HepG2 (cell line): Measurements from ENCODE around the gene KIAA0930. TPM values are rescaled to one million over a fixed set of nuclear protein-coding genes. Genes with fewer than 3 reads are reported as not detected.

Experiments used
- CEBPG ChIP-seq: IDR thresholded peaks from 2 replicates; pipeline ENCODE4 v1.6.1; 2016
- ETV5 ChIP-seq: IDR thresholded peaks from 2 replicates; pipeline ENCODE4 v1.6.1; 2018; ENCODE audit warnings: missing biosample characterization, missing genetic modification reagents, inconsistent platforms, borderline replicate concordance
- ETV6 ChIP-seq: sonication (generic); formaldehyde crosslinking; conservative IDR thresholded peaks from 2 replicates; pipeline ENCODE4 v1.4.0; 2020; ENCODE audit warnings: missing genetic modification reagents
- FIP1L1 ChIP-seq: fragments of 200-400 bp; formaldehyde crosslinking; IDR thresholded peaks from 2 replicates; pipeline ENCODE4 v1.6.1; 2018; ENCODE audit warnings: low read depth, mild to moderate bottlenecking, low read length, moderate library complexity, borderline replicate concordance; ENCODE audit not compliant: insufficient read depth
- FOSL2 ChIP-seq: sonication (generic); formaldehyde crosslinking; IDR thresholded peaks from 2 replicates; pipeline ENCODE4 v1.4.0; 2020; ENCODE audit warnings: missing genetic modification reagents
- HIC2 ChIP-seq: sonication (generic); formaldehyde crosslinking; IDR thresholded peaks from 2 replicates; pipeline ENCODE4 v1.9.0; 2022; ENCODE audit warnings: low read depth, missing genetic modification reagents
- HOXA3 ChIP-seq: sonication (generic); formaldehyde crosslinking; IDR thresholded peaks from 2 replicates; pipeline ENCODE4 v1.5.0; 2020; ENCODE audit warnings: missing genetic modification reagents
- HOXD1 ChIP-seq: sonication (generic); formaldehyde crosslinking; IDR thresholded peaks from 2 replicates; pipeline ENCODE4 v1.5.0; 2020; ENCODE audit warnings: missing genetic modification reagents
- IKZF4 ChIP-seq: sonication (generic); formaldehyde crosslinking; IDR thresholded peaks from 2 replicates; pipeline ENCODE4 v1.5.1; 2020; ENCODE audit warnings: borderline replicate concordance, mild to moderate bottlenecking, low read depth, missing genetic modification reagents; ENCODE audit errors: not compliant biosample characterization
- KDM6A ChIP-seq: IDR thresholded peaks from 2 replicates; pipeline ENCODE4 v1.6.1; 2016; ENCODE audit warnings: low read depth
- PPARG ChIP-seq: conservative IDR thresholded peaks from 2 replicates; pipeline ENCODE4 v1.6.1; 2016; ENCODE audit warnings: missing biosample characterization, missing genetic modification reagents
- RBAK ChIP-seq: sonication (generic); formaldehyde crosslinking; IDR thresholded peaks from 2 replicates; pipeline ENCODE4 v1.5.1; 2020; ENCODE audit warnings: mild to moderate bottlenecking, missing genetic modification reagents
- RBM22 ChIP-seq: fragments of 200-400 bp; formaldehyde crosslinking; optimal IDR thresholded peaks from 2 replicates; pipeline ENCODE3; 2017; ENCODE audit warnings: mild to moderate bottlenecking, low read length, moderate library complexity
- SOX13 ChIP-seq, 3 experiments: fragments of 450-650 bp in 1 of 3; sonication (generic) in 1 of 3; formaldehyde crosslinking in 1 of 3; IDR thresholded peaks in 2 of 3; conservative IDR thresholded peaks in 1 of 3; 2 replicates each; pipeline versions ENCODE4 v1.5.0 to v1.6.1; 2016 to 2020; ENCODE audit warnings: antibody characterized with exemption in 1 of 3, mild to moderate bottlenecking in 1 of 3, missing compliant biosample characterization in 1 of 3, missing genetic modification reagents in 1 of 3, moderate library complexity in 1 of 3
- SOX6 ChIP-seq, 2 experiments: fragments of 450-650 bp in 1 of 2; sonication (generic) in 1 of 2; formaldehyde crosslinking in 1 of 2; IDR thresholded peaks; 2 replicates each; pipeline versions ENCODE4 v1.4.0 to v1.6.1; 2017 to 2020; ENCODE audit warnings: antibody characterized with exemption in 1 of 2, mild to moderate bottlenecking in 1 of 2, missing genetic modification reagents in 1 of 2
- ZNF567 ChIP-seq: sonication (generic); formaldehyde crosslinking; IDR thresholded peaks from 2 replicates; pipeline ENCODE4 v1.8.1; 2023; ENCODE audit warnings: mild to moderate bottlenecking, missing genetic modification reagents, borderline replicate concordance
- ZNF670 ChIP-seq: sonication (generic); formaldehyde crosslinking; IDR thresholded peaks from 2 replicates; pipeline ENCODE4 v1.8.0; 2022; ENCODE audit warnings: mild to moderate bottlenecking, missing genetic modification reagents, borderline replicate concordance
- ZNF766 ChIP-seq: sonication (generic); formaldehyde crosslinking; IDR thresholded peaks from 2 replicates; pipeline ENCODE4 v1.5.0; 2020; ENCODE audit warnings: missing genetic modification reagents, borderline replicate concordance
- ZNF768 ChIP-seq: sonication (generic); formaldehyde crosslinking; IDR thresholded peaks from 2 replicates; pipeline ENCODE4 v1.4.0; 2020; ENCODE audit warnings: missing genetic modification reagents
- polyA plus RNA-seq, 8 experiments: library from polyadenylated mRNA; depleted of rRNA in 3 of 8; stranded (reverse) in 7 of 8; unstranded in 1 of 8; fragments of >200 nt; fragmentation: Illumina TruSeq in 4 of 8; extraction: Trizol in 4 of 8; gene quantifications; 2 replicates each; pipeline versions ENCODE4 v1.2.1 to v1.2.3, GENCODE V29; 2011 to 2016; ENCODE audit warnings: low read depth in 4 of 8, missing spikeins in 1 of 8, mixed read lengths in 1 of 8; ENCODE audit not compliant: insufficient read depth in 1 of 8
- total RNA-seq, 5 experiments: library from RNA; depleted of rRNA; stranded (reverse); fragments of >200 nt; fragmentation: Illumina TruSeq; extraction: Trizol; gene quantifications; 2 replicates each; pipeline ENCODE4 v1.2.3, GENCODE V29; 2016; ENCODE audit warnings: low read depth in 1 of 5
- TF ChIP-seq, protein P1 (sequence below): sonication (generic); formaldehyde crosslinking; IDR thresholded peaks from 2 replicates; pipeline ENCODE4 v1.4.0; 2020; ENCODE audit warnings: missing genetic modification reagents
- TF ChIP-seq, protein P2 (sequence below): sonication (generic); formaldehyde crosslinking; IDR thresholded peaks from 2 replicates; pipeline ENCODE4 v1.5.1; 2020; ENCODE audit warnings: mild to moderate bottlenecking, moderate library complexity, missing genetic modification reagents

Gene KIAA0930
- total and polyA plus RNA-seq, 2 of the 13 experiments (the other 11 are each of a cell fraction or from before 2014, with no cell fraction given), result 27.0 to 38.2 TPM

- TF ChIP-seq, protein P1, sequence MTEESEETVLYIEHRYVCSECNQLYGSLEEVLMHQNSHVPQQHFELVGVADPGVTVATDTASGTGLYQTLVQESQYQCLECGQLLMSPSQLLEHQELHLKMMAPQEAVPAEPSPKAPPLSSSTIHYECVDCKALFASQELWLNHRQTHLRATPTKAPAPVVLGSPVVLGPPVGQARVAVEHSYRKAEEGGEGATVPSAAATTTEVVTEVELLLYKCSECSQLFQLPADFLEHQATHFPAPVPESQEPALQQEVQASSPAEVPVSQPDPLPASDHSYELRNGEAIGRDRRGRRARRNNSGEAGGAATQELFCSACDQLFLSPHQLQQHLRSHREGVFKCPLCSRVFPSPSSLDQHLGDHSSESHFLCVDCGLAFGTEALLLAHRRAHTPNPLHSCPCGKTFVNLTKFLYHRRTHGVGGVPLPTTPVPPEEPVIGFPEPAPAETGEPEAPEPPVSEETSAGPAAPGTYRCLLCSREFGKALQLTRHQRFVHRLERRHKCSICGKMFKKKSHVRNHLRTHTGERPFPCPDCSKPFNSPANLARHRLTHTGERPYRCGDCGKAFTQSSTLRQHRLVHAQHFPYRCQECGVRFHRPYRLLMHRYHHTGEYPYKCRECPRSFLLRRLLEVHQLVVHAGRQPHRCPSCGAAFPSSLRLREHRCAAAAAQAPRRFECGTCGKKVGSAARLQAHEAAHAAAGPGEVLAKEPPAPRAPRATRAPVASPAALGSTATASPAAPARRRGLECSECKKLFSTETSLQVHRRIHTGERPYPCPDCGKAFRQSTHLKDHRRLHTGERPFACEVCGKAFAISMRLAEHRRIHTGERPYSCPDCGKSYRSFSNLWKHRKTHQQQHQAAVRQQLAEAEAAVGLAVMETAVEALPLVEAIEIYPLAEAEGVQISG, result peak; percentile 51; the same call in 1 of the 2 replicates
- TF ChIP-seq HOXA3 (CRISPR knock-in tag), result no peak
- no peak for TF ChIP-seq CEBPG
- TF ChIP-seq FIP1L1, result no peak
- peak; percentile 29; the same call in 1 of the 2 replicates for TF ChIP-seq KDM6A (CRISPR knock-in tag)
- TF ChIP-seq ZNF768 (CRISPR knock-in tag), result no peak
- TF ChIP-seq HIC2 (CRISPR knock-in tag), result 0 out of 2 replicates have a peak, but pooled peaks have one; percentile 45
- TF ChIP-seq FOSL2, result peak; percentile 77
- TF ChIP-seq ZNF766, result peak; percentile 15; the same call in 1 of the 2 replicates
- TF ChIP-seq RBAK (CRISPR knock-in tag), result no peak
- peak; percentile 34; the same call in 1 of the 2 replicates for TF ChIP-seq ETV5 (CRISPR knock-in tag)
- TF ChIP-seq RBM22, result no peak
- no peak for TF ChIP-seq IKZF4 (CRISPR knock-in tag)
- no peak for TF ChIP-seq ETV6
- no peak for TF ChIP-seq PPARG (CRISPR knock-in tag)
- TF ChIP-seq, protein P2, sequence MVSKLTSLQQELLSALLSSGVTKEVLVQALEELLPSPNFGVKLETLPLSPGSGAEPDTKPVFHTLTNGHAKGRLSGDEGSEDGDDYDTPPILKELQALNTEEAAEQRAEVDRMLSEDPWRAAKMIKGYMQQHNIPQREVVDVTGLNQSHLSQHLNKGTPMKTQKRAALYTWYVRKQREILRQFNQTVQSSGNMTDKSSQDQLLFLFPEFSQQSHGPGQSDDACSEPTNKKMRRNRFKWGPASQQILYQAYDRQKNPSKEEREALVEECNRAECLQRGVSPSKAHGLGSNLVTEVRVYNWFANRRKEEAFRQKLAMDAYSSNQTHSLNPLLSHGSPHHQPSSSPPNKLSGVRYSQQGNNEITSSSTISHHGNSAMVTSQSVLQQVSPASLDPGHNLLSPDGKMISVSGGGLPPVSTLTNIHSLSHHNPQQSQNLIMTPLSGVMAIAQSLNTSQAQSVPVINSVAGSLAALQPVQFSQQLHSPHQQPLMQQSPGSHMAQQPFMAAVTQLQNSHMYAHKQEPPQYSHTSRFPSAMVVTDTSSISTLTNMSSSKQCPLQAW, result 0 out of 2 replicates have a peak, but pooled peaks have one; percentile 57
- no peak for TF ChIP-seq ZNF567 (CRISPR knock-in tag)
- TF ChIP-seq SOX13 (IDR thresholded peaks at IDR 0.05), result no peak
- peak in 1 of 2 experiments; percentile 37; a peak in 1 of 4 replicates for TF ChIP-seq SOX13 (CRISPR knock-in tag; conservative IDR thresholded peaks at IDR 0.05 in 1 of 2, IDR thresholded peaks at IDR 0.05 in 1 of 2)
- 0 out of 2 replicates have a peak, but pooled peaks have one; percentile 28 for TF ChIP-seq HOXD1 (CRISPR knock-in tag)
- no peak for TF ChIP-seq SOX6 (IDR thresholded peaks at IDR 0.05)
- TF ChIP-seq SOX6 (CRISPR knock-in tag; IDR thresholded peaks at IDR 0.05), result peak; percentile 8; the same call in 1 of the 2 replicates
- 0 out of 2 replicates have a peak, but pooled peaks have one; percentile 34 for TF ChIP-seq ZNF670 (CRISPR knock-in tag)
Observed at GRCh38 chr22:45272498-45272897, 31.8 kb upstream of the KIAA0930 start (continued).
